ENCODE data around the gene SLC25A34.

SLC25A34 gene

DNA sequence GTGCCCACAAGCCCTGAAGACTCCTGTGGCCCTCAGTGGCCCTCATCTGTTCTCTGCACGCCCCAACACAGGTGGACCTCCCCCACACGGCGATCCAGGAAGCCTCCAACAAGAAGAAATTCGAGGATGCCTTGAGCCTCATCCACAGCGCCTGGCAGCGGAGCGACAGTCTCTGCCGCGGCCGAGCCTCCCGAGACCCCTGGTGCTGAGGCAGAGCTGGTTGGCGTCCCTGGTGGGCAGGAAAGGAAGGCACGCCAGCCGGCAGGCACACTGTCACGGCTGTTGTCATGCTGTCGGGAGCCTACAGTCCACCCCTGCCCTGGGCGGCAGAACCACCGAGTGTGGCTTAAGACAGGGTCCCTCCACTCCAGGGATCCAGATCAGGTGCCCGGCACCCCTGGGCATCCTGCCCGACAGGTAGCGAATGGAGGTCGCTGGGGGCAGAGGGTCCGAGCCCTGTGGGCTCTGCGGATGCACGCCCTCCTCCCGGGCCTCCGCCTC, 2.3 kb upstream of the SLC25A34 start:
- FAIRE-seq, result no peak

DNA sequence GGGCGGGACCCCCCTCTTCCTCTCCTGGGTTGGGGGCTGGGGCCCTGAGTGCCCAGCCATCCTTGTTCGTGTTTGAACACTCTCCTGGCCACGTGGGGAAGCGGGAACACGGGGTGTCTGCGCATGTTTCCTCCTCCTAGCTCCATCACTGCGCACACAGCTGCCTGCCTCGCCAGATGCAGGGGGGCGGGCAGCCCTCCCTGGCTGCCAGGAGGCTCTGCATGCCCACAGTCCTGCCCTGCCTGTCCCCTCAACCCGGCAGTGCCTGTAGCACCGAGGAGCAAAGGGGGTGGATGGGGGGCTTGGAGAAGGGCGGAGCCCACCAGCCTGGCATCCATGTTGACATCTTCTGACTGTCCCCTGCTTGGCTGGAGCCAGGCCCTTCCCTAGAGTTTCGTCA, 1.8 kb upstream of the SLC25A34 start:
- FAIRE-seq, result no peak

DNA sequence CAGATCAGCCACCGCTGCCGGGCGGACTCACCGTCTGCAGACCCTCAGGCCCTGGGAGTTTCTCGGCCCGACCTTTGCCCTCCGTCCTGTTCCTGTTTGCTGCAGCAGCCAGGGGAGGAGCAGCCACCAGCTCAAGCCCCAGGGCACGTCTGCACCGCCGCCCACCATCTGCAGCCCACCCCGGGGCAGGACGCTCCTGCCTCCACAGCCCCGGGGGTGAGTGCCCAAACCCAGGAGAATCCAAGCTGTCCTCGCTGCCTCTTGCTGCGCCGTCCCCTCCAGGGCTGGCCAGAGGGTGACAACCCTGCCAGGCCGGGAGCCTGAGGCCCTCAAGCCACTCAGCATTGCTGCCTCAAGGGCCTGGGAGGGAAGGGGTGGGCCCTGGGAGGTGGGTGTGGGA, 1.2 kb upstream of the SLC25A34 start:
- no peak for FAIRE-seq

DNA sequence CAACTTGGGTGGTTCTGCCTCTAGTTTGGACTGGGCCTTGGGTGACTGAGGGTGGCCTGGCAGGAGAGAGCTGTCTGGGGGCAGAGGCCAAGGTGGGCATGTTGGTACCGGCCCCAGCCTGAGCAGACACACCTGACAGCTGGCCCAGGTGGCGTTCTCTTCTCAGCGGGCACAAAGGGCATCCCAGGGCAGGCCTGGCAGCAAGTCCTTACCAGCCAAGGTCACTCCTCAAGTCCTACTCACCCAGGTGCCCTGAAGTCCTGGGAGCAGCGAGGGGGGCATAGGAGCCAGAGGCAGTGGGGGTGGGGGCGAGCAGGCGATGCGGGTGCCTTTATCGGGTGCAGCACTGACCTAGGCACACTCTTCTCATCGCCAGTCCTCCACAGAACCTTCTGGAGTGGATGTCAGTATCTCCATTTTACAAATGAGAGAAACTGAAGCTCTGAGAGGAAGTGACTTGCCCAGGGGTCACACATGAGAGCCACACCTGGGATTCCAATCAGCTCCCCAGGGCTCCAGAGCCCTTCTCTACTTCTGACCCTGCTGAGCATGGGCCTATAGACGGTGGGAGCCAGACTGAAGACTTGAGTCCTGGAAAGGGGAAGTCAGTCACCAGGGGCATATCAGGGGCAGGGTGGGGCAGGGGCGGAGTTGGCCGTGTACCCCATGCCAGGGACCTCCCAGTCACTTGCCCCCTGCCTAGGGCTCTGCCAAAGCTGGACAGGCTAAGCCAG, 587 bp upstream of the SLC25A34 start:
- FAIRE-seq, result no peak

DNA sequence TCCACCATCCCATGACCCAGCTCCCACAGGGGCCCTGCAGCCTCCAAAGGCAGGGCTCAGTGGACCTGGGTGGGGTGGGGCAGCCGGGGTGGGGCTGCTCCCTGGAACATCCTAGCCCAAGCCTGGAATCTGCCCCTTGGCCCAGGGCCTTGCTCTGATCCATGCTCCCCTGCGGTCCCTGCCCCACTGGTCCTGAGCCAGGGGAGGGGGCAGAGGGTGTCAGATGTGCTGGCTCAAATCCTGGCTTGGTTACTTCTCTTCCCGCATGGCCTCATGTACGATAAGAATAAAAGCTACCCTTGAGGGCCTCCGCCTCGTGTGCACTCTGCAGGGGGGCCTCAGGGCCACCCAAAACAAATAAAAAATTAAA, 819 bp downstream of the SLC25A34 start:
- FAIRE-seq, result no peak

DNA sequence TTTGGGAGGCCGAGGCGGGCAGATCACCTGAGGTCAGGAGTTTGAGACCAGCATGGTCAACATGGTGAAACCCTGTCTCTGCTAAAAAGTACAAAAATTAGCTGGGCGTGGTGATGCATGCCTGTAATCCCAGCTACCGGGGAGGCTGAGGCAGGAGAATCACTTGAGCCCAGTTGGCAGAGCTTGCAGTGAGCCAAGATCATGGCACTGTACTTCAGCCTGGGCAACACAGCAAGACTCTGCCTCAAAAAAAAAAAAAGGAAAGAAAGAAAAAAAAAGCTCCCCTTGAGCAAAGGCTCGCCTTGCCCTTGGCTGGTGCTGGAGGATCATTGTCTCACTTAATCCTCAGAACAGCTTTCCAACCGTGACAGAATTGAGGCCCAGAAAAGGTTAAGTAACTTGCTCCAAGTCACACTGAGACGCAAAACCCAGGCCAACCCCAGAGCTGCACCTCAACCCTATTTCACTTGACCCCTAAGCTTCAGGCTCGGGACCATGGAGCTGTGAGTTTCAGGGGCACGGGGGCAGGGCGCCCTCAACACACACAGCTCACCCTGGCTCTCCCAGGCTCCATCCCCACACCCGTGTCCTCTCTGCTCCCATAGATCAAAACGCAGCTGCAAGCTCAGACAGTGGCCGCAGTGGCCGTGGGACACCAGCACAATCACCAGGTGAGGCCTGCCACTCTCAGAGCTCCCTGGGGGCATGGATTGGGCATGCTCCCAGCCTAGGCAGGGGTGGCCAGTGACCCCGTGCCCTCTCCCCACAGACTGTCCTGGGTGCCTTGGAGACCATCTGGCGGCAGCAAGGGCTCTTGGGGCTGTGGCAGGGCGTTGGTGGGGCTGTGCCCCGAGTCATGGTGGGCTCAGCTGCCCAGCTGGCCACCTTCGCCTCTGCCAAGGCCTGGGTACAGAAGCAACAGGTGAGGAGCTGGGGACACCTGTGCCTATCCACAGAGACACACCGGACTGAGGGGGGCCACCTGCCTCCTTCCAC, 1.6 kb downstream of the SLC25A34 start:
- FAIRE-seq, result no peak

DNA sequence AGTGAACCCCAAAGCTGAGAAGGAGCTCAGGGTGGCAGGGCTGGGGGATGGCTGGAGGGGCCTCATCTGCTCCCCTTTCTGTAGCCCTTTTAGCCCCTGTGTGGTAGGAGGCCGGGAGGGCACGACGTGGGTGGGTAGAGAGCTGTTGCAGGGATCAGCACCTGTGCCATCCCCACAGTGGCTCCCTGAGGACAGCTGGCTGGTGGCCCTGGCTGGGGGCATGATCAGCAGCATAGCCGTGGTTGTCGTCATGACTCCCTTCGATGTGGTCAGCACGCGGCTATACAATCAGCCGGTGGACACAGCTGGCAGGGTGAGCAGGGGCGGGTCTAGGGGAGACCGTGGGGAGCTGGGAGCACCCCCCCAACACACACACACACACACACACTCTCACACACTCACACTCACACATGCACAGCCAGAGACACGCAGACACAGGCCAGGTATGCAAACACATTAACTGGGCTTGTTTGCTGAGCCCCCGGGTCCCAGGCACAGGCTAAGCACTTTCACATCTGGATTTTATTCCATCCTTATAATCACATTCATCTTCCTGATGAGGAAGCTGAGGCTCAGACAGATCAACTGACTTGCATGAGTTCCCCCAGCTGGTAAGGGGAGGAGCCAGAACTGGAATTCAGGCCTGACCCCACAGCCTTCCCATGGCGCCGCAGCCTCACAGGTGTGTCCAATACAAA, 2.5 kb downstream of the SLC25A34 start:
- no peak for FAIRE-seq

DNA sequence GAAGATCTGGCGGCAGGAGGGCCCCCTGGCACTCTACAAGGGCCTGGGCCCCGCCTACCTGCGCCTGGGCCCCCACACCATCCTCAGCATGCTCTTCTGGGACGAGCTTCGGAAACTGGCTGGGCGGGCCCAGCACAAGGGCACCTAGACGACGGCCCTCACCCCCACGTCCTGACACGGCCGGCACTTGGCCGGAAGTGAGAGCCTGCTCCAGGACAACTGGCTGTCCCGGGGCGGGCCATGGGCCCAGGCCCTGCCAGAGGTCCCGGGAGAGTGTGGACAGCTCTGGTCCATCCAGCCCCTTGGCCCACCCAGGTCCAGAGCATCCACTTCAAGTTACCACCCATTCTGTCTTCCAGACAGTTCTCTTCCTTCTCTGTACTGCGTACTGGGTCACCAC, 3.2 kb downstream of the SLC25A34 start:
- FAIRE-seq, result no peak

DNA sequence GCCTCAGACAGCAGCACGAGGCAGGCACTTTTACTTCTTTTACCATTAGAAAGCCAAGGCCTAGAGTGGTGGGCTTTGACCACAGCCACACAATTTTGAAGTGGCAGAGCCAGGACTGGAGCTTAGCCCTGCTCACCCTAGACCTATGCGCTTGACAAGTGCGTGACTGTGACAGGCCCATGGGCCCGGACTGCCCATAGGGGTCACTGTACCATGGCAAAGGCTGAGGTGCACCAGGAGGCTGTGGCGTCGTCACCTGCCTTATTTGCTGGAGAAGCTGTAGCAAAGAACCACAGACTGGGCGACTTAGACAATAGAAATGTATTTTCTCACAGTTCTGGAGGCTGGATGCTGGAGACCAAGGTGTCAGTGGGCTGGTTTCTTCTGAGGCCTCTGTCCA, 3.7 kb downstream of the SLC25A34 start:
- no peak for FAIRE-seq

DNA sequence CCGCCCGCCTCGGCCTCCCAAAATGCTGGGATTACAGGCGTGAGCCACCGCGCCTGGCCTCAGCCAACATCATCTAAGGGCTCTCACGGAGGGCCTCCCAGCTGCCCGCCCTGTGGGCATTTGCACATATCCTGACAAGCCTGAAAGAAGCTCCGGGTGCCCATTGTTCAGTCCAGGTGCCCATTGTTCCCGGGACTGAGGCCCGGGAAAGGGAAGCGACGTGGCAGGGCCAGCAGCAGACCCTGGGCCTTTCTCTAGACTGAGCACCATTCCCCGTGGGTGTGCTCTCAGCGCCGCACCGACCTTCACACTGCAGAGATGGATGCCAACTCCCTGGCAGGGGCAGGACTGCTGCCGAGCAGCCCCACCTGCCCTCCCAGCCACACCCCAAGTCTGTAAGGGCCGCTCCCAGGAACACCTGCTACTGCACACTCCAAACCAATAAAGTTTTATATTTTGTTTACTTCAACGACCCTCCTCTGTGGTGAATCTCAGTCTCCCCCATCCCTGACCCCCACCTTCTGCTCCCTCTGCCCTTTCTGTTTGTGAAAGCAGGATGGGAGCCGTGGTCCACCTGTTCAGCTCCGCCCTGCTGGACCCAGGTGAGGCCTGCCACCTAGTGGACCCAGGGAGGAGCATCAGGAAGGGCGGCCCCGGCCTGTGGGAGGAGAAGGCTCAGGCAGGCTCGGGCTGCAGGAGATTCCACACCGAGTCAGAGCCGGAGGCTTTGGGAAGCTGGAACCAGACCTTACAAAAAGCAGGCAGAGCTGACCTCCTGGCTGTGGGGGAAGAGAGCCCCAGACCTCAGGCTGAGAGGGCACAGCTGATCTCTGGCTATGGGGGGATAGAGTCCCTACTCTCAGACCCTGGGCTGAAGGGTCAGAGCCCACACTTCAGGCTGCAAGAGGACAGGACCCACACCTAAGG, 5.1 kb downstream of the SLC25A34 start:
- no peak for FAIRE-seq

DNA sequence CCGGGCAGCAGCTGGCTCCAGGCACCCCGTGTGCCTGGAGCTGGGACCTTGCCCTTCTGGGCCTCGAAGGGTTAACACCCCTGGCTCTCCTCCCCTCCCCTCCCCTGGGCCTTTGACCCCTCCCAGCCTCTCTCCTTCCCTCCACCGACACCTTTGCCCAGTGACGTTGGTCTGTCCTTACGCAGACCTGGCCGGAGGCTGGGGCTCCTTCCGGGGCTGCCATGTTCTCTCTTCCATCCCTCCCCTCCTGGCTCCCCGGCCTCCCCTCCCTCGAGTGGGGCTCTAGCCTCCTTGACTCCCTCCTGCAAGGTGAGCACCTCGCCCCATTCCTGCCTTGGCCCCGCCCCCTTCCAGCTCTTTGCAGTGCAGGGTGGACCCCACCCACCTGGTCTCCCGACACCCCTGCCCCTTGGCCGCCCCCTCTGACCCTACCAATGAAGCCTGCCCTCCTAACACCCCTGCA, 6.3 kb downstream of the SLC25A34 start, which contains the start of gene TMEM82:
TMEM82 (plus strand) TSS at position 161 of the 463 bp plus-strand sequence; CDS start at position 222, 61 bp downstream.
- FAIRE-seq, result no peak

DNA sequence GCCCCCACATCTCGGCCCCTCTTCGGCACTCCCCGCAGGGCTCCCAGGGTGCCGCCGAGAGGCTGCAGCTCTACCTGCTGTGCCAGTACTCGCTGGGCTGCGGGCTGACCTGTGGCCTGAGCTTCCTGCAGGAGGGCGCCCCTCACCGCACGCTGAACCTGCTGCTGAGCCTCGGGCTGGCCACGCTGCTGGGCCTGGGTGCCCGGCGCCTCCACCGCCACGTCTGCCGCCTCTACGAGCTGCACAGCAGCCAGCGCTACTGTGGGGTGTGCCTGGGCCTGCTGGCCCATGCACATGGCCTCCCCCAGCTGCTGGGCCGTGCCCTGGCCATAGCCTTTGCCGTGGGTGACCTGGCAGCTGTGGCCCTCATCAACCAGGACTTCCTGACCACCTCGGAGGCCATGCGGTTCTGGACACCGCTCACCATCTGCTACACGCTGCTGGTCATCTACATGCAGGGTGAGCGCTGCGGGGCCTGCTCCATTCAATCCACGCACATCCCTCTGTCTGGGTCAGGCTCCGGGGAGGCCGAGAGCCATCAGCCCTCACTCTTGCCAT, 8.1 kb downstream of the SLC25A34 start:
- no peak for FAIRE-seq

DNA sequence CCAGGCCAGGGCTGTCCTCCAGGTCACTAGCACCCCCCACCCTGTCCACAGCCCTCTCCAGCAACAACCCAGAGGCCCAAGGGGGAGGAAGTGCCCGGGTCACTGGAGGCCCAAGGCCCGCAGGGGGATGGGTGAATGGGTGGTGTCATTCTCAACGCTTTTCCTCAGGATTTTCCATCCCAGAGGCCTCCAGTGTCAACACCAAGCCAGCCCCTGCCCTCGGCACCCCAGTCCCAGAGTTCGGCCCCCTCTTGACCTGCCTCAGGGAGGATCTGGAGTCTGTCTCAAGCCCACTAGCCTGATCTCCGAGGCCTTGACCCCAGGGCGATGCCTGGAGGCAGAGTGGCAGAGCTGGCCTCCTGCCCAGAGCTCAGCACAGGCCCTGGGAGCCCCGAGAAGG, 11.3 kb downstream of the SLC25A34 start:
- FAIRE-seq, result no peak

DNA sequence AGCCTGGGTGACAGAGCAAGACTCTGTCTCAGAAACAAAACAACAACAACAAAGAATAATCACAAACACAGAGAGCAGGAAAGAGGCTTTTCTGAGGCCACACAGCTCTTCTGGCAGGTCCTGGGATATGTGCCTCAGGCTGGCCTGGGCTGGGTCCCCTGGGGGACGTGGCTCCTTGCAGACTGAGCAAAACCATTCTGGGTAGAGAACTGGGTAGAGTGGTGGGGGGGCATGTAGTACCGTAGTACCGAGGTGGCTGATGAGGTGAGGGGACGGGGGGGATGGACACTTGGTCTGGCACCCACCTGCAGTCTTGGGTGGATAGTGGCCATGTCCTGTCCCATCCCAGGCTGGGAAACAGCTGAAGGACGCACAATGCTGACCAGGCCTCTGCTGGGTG, 12.2 kb downstream of the SLC25A34 start:
- no peak for FAIRE-seq

DNA sequence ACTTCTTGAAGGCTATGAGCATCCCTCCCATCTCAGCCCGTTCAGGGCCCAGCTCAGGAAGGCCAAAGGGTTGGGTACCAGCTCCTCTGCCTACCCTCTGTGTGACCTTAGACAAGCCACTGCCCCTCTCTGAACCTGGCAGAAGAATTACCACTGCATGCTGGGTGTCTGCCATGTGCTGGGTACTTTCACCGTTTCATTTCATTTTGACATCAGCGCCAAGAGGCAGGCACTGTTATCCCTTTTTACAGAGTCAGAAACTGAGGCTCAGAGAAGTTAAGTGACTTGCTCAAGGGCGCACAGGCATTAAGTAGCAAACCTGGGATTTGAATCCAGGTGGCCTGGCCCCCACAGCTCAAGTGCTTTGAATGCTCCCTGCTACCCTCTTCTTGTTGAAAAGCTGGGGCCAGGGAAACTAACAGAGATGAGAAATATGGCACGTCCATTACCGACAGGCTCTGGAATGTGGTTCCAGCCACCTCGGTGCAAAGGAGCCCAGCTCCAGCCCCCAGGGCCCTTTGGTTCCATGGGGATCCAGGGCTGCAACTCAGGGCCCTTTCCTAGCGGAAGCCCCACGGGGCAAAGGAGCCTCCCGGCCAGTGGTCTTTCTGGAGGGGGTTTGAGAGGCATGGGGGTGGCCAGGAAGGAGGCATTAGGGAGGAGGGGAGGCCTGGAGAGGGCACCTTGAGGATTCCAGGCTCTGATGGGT, 12.8 kb downstream of the SLC25A34 start:
- FAIRE-seq, result no peak

DNA sequence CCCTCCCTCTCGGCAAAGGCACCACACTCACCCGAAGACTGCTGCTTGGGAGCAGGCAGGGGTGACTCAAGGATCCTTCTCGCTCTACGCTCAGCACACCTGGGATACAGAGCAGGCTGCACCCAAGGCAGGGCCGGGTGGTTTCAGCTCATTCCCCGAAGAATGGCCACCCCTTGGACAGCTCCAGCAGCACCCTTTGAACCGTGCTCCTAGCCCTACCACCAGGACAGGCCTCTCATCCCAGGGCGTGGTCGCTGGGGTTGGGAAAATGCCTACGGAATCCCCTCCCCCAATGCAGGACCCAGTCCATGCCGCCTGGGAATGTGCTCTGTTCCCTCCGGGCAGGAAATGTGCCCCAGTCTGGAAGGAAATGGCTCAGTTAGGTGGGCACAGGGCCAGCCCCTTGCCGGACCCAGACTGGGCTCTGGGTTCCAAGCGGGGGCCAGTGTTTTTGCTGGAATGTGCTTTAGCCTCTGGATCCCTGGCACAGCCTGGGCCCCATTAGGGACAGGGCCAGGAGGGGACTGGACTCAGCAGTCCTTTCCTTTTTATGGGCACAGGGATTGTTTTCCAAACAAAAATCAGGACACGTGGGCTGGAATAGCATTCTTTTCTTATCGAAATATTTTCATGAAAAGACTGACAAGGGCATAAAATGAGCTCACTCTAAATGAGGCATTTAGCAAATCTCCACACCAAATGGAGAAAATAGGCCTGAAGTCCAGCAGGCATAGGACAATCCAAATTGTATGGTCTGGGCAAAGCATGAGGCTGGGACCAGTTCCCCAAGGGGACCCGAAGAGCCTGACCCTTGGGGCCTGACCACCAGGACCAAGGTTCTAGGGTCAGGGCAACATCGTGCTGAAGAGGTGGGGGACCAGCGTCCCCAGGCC, 13.6 kb downstream of the SLC25A34 start:
- no peak for FAIRE-seq

DNA sequence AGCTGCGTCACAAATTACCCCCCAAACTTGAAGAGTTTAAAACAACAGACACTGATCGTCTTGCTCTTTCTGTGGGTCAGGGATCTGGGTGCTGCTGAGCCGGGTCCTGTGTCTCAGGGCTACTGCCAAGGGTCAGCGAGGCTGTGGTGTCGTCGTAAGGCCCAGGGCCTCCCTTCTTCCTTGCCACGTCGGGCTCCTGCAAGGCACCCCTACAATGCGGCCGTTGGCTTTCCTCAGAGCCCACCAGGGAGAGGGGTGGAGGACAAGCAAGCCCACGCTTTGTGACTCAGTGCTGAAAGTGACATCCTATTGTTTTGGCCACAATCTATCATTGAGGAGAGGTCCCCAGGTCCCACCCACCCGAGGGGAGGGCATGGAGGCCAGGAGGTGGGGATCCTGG, 14.9 kb downstream of the SLC25A34 start:
- FAIRE-seq, result no peak

DNA sequence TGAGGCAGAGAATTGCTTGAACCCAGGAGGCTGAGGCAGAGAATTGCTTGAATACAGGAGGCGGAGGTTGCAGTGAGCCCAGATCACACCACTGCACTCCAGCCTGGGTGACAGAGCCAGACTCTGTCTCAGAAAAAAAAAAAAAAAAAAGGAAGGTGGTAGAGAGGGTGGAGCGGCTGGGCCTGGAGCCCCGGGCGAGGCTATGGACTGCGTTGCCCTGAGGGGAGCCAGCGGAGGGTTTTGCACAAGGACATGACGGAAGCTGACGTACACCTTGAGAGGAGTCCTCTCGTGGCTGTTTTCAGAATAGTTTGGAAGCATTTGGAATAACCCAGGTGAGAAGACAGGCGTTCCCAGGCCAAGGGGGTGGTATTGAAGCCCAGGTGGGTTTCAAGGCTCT, 15.7 kb downstream of the SLC25A34 start:
- FAIRE-seq, result no peak

DNA sequence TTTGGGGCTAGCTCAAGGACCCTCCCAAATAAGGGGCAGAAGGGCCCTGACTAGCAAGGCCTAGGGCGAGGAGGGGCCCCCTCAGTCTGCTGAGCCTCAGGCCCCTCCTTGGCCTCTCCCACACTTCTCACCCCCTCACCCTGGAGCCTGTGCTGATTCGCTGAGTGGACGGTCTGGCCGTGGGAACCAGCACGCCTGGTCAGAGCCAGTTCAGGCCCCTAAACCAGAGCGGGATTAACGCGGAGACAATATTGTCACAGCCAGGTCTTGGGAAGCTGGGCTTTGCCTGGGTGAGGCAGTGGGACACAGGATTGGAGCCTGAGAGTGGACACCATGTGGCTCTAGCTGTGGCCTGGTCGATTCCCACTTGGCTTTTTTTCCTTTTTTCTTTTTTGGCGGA, 17.7 kb downstream of the SLC25A34 start:
- FAIRE-seq, result no peak

Data from endometrium (tissue), 2 donors.